Peyer's patch (tissue), 4 donors: ENCODE measurements around the gene STON2.

Experiments
- POLR2A ChIP-seq, 2 donors: fragments of 450-650 bp; IDR thresholded peaks; one replicate each; pipeline ENCODE4 v1.5.1; 2017; ENCODE audit warnings: antibody characterized with exemption in 2 of 2, mild to moderate bottlenecking in 2 of 2, moderate library complexity in 2 of 2
- TF ChIP-seq, protein P1 (sequence below), 6 experiments: fragments of 450-650 bp in 4 of 6; fragments of 200-600 bp in 2 of 6; sonication (generic) in 1 of 6; IDR thresholded peaks; one replicate each; pipeline ENCODE4 v1.5.1; 2017 to 2019; ENCODE audit warnings: antibody characterized with exemption in 6 of 6, mild to moderate bottlenecking in 3 of 6, moderate library complexity in 1 of 6

DNA sequence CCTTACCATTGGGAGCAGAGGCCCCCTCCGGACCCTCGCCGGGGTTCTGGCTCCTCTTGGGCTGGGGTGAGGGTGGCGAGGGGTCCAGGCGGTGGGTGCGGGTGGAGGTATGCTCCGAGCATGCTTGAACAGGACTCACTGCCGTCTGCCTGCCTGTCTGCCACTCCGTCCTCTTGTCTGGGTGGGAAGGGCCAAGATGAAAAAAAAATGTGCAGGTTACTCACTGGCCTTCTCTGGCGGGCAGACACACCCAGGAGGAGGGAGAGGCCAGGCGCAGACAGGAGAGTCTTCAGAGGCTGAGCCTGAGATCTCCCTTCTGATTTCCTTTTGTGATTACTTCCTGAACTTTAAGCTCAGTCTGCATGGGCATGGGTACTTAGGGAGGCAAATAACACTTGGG is 76.1 kb downstream of the STON2 start:
- TF ChIP-seq, protein P1, sequence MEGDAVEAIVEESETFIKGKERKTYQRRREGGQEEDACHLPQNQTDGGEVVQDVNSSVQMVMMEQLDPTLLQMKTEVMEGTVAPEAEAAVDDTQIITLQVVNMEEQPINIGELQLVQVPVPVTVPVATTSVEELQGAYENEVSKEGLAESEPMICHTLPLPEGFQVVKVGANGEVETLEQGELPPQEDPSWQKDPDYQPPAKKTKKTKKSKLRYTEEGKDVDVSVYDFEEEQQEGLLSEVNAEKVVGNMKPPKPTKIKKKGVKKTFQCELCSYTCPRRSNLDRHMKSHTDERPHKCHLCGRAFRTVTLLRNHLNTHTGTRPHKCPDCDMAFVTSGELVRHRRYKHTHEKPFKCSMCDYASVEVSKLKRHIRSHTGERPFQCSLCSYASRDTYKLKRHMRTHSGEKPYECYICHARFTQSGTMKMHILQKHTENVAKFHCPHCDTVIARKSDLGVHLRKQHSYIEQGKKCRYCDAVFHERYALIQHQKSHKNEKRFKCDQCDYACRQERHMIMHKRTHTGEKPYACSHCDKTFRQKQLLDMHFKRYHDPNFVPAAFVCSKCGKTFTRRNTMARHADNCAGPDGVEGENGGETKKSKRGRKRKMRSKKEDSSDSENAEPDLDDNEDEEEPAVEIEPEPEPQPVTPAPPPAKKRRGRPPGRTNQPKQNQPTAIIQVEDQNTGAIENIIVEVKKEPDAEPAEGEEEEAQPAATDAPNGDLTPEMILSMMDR (IDR thresholded peaks at IDR 0.05) = no peak
- TF ChIP-seq POLR2A (IDR thresholded peaks at IDR 0.05) = peak; percentile 26 to 87
